ENCODE results near the gene UBE4B.
A peak's percentile ranks its signal among the peaks of the same experiment; 100 is the strongest.
"Not testable (repeated sequence)": the region's sequence is repeated elsewhere in the genome, so short reads cannot be mapped to it uniquely, and the experiment has no call there.

The UBE4B gene

DNA sequence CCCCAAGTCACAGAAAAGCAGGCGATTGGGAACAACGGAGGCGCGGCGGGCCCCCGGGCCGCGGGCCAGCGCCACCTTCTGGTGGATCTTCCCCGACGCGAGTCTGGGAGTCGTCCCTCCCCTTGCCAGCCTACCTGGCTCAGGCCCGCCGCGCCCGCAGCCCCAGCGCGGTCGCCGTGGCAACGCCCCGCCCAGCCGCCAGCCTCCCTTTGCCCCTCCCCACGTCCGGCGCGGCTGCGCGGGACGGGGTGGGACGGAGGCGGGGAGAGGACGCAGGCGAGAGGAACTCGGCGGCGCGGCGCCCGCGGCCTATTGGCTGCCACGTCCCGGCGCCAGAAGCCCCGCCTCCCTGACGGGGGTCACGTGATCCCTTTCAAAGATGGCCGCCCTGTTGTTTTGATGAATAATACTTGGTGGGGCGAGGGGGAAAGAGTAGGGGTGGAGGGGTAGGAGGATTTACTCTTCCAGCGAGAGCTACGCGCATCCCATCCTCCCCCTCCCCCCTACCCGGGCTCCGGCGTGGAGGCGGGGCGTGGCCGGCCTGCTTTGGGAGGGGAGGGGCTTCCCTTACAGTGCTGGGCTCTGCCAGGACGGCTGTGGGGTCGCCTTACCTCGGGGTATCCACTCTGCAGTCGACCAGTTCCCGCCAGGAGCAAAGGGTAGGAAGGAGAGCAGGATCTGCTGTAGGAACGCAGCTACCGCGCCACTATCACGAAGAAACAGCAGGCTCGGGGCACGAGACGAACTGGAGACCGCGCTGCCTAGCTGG lies at the start of gene UBE4B:
TSS of gene UBE4B (plus strand) at position 369 of the 769 bp plus-strand sequence. CDS start 713 bp downstream, outside the sequence.
- peak; percentile 100 for DNase-seq (ENCODE audit: low spot score)

DNA sequence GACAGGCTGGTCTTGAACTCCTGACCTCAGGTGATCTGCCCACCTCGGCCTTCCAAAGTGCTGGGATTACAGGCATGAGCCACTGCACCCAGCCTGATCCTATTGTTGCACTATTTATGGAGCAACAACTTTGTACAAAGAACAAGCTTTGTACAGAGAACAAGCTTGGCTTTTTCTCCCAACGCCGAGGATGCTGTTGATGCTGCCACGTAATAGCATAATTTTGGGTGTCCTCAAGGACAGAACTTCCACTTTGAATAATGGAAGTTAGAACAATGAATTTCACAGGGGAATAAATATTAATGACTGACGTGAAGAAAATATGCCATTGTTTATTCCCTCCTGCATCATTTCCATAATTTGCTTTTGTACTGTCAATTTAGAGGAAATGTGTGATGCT lies 48.5 kb upstream of the UBE4B start:
- DNase-seq (ENCODE audit: low spot score), result no peak

DNA sequence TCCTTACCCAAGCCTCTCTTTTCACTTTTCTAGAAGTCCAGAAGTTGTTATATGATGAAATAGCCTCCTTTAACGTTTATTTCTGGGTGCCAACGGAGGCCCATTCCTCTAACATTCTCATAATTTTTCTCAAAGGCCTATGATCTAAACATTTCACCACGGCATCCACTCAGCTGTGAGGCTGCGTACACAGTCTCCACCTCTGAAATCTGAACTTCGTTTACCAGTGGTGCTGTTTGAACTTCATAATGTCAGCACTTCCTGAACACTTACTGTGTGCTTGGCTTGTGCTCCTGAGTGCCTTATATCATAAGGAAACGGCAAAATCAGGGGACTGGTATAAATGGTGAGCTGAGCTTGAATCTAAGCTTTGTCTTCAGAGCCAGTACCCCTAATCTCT lies 47.8 kb upstream of the UBE4B start:
- no peak for DNase-seq (ENCODE audit: low spot score)

DNA sequence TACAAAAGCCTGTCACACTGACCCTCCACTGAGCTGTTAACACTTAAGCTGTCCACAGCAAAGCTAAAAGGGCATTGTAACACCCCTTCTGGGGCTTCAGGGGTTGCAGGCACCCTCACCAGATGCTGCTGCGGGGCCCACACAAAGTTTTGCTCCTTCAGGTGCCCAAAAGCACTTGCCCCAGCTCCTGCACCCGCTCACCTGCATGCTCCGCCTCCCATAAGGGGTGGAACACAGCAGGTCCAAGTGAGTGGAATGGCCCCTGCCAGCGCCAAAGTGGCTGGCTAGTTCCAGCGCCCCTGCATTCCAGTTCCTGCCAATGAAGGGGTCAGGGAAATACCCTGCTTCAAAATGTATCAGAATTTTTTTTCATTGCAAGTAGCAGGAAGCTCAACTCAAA lies 43.0 kb upstream of the UBE4B start:
- DNase-seq (ENCODE audit: low spot score), result no peak

DNA sequence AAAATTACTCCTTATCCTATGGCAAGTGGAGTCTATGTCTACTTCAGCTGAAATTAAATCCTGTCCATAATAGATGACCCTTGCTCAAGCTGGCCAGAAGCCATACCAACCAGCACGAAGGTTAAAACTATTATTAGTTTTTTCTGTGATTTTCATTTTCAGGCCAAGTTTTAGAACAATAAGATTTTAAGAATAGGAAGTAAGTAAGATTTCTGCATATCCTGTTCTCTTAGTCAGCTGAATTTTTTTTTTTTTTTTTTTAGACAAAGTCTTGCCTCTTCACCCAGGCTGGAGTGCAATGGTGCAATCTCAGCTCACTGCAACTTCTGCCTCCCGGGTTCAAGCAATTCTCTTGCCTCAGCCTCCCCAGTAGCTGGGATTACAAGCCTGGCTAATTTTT lies 41.8 kb upstream of the UBE4B start:
- DNase-seq (ENCODE audit: low spot score), result no peak

DNA sequence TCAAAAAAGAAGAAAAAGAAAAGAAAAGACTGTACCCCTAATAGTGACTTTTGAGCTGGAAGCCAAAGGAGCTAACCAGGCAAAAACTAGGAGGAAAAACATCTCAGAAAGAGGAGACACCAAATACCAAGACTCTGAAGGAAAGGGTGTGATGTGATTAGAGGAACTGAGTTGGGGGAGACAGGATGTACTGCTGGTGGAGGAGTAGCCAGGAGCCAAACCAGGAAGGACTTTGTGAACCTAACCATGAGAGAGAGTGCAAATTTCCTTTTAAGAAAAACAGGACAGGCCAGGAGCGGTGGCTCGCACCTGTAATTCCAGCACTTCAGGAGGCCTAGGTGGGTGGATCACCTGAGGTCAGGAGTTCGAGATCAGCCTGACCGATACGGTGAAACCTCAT lies 39.8 kb upstream of the UBE4B start:
- DNase-seq (ENCODE audit: low spot score), result no peak

DNA sequence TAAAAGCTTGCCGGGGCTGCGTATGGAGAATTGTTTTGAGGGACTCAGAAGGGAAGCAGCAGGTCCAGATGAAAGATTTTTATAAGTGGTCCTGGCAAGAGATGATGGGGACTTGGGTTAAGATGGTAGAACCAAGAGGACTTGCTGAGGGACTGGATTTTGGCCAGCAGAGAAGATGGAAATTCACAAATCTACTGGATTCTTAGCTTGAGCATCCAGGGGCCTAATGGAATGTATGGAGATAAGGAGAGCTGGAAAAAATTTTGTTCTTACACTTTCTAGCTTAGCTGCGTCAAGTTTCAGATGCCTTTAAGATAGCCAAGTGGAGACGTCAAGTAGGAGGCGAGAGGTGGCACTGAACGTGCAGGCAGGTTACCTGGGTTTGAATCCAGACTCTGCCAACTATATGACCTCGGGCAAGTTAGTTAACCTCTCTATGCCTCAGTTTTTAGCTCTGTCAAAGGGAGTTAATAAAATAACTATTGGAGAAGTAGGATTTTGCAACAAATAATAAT lies 39.1 kb upstream of the UBE4B start:
- no peak for DNase-seq (ENCODE audit: low spot score)

DNA sequence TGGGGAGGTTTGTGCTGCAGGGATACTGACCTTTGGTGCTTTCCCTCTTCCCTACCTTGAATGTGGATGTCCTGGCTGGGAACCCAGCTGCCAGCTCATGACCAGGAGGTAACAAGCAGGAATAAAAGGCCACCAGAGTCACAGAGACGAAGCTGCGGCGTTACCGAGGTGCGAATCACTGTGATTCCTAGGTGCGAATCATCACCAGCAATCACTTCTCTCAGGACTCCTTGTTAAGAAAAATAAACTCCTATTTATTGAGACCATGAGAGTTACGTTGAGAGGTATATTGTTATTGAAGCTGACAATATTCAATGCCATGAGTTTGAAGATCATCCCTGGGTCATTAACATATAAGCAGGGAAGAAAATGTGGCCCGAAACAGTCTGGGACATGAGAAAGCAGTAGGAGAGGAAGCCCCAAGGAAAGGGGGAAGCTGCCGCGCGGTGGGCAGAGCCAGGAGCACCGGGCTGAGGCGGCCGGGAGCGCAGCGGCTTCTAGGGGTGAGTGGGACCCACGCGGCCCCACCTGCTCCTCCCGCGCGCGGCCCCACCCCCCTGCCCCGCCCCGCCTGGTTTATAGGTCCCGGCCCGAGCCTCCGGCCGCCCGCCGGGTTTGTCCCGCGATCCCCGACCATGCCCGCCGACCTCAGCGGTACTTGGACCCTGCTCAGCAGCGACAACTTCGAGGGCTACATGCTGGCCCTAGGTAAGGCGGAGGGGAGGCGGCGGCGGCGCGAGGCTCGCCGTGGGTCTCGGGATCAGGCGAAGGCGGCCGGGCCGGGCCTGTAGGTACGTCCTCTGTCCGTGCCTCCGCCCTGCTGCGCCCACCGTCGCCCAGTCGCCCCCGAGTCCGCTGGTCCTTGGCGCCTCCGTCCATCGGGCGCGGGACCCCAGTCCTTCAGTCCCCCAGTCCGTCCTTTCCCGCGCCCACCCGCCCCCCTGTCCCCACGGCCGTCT lies 35.9 kb upstream of the UBE4B start, which contains the start of gene RBP7:
TSS of gene RBP7 (plus strand) at position 605 of the 959 bp plus-strand sequence. CDS start at position 636, 31 bp downstream.
- peak; percentile 36 for DNase-seq (ENCODE audit: low spot score)

DNA sequence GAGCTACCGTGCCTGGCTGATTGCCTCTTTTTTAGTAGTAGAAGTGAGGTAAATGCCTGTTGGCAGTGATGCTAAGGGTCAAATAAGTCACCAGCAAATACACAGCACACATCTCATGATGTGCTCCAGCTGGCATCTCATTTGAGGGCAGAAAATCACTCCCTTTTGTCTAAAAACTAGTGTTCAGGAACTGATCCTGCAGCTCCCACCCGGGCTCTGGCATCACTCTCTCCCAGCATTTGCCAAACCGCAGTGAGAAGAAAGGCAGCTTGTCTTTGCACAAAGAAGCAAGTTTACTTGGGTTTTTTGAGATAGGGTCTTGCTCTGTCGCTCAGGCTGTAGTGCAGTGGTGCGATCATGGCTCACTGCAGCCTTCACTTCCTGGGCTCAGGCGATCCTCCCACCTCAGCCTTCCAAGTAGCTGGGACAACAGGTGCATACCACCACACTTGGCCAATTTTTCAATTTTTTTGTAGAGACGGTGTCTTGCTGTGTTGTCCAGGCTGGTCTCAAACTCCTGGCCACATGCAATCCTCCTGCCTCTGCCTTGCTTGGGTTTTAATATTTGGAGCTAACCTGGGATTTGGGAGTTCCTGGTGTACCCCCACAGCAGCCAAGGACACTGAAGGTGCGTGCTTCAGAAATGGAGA lies 31.6 kb upstream of the UBE4B start:
- no peak for DNase-seq (ENCODE audit: low spot score)

DNA sequence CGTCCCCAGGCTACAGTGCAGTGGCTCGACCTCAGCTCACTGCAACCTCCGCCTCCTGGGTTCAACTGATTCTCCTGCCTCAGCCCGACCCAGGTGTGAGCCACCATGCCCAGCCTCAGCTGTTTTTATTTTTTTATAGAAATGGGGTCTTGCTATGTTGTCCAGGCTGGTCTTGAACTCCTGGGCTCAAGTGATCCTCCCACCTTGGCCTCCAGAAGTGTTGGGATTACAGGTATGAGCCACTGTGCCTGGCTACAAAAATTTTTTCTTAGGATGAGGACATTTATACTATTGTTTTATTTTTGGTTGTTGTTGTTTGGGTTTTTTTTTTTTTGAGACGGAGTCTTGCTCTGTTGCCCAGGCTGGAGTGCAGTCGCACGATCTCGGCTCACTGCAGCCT lies 27.5 kb upstream of the UBE4B start:
- not testable (repeated sequence) for DNase-seq (ENCODE audit: low spot score)

DNA sequence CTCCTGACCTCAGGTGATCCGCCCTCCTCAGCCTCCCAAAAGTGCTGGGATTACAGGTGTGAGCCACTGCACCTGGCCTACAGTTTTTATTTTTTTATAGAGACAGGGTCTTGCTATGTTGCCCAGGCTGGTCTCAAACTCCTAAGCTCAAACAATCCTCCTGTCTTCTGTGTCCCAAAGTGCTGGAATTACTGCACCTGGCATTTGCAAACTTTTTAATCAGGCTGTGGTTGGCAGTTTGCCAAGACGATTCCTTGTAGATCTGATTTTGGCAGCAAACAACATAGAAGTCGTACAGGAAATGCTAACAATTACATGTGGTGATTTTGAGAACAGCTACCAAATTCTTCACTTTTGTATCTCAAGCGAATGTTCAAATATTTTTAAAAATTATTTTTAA lies 25.6 kb upstream of the UBE4B start:
- no peak for DNase-seq (ENCODE audit: low spot score)

DNA sequence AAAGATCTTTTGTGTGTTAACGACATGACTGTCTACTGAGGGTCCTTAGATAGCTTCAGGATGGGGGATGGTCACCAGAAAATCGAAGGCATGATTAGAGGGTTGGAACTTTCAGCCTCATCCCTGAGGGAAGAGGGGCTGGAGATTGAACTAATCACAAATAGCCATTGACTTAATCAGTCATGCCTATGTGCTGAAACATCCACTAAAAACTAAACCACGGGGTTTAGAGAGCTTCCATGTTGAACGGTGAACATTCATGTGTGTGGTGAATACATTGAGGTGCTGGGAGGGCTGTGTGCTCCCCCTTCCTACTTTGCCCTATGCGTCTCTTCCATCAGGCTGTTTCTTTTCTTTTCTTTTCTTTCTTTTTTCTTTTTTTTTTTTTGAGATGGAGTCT lies 18.7 kb upstream of the UBE4B start:
- DNase-seq (ENCODE audit: low spot score), result no peak

DNA sequence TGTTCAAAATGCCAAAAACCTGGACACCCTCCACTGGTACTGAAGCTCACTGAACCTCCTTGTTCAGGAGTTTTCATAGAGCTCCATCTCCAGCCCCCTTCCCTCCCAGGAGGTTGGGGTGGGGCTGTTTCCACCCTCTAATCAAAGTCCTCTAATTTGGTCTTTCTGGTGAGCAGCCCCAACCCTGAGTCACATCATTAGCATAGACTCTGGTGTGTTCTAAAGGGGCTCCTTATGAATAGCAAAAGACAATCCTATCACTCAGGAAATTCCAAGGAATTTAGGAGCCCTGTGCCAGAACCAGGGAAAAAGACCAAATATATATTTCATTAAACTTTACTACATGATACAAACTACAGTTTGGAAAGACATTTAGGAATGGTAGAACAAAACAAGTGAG lies 13.2 kb upstream of the UBE4B start:
- DNase-seq (ENCODE audit: low spot score), result no peak

DNA sequence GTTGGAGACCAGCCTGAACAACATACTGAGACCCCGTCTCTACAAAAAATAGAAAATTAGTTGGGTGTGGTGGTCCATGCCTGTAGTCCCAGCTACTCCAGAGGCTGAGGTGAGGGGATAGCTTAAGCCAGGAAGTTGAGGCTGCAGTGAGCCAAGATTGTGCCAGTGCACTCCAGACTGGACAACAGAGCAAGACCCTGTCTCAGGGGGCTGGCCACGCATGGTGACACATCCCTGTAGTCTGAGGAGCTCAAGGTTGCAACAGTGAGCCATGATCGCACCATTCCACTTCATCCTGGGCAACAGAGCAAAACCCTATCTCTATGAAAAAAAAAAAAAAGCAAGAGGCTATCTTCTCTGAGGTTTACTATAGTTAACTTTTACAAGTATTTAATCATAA lies 12.7 kb upstream of the UBE4B start:
- no peak for DNase-seq (ENCODE audit: low spot score)

DNA sequence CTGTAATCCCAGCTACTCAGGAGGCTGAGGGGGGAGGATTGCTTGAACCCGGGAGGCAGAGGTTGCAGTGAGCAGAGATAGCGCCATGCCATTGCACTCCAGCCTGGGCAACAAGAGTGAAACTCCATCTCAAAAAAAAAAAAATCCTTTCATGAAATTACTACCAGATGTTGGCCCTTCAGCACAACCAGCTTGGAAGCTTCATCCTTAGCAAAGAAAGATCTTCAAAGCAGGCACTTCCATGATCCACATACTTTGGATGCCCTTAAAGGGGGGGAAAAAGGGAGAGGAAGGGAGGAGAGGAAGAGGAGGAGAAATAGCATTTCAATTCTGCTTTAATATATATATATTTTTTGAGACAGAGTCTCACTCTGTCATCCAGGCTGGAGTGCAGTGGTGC lies 12.1 kb upstream of the UBE4B start:
- peak; percentile 60 for DNase-seq (ENCODE audit: low spot score)

DNA sequence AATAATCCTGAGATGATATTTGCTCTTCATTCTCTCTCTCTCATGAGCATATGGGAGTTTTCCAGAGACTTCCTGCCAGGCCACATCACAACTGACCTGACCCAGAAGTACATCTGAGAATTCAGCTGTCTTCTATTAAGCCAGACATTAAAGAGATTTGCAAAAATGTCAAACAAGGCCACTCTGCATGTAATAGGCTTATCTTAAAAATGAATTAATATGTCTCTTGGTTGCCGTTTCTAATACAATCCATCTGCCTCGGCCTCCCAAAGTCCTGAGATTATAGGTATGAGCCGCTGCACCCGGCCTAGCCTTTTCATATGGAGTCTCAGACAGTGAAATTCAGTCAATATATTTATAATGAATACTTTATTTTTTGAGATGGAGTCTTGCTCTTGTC lies 10.8 kb upstream of the UBE4B start:
- DNase-seq (ENCODE audit: low spot score), result not testable (repeated sequence)

DNA sequence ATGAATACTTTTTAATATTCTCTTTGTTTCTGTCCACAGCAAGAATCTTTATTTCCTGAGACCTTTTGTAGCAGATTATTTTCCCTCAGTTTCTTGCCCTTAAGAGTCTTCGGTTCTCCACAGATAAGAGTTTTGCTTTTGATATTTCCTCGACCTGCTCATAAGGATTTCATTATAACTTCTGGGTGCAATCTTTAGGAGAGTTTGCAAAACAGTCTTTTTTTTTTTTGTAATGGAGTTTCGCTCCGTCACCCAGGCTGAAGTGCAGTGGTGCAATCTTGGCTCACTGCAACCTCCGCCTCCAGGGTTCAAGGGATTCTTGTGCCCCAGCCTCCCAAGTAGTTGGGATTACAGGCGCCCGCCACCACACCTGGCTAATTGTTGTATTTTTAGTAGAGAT lies 10.1 kb upstream of the UBE4B start:
- no peak for DNase-seq (ENCODE audit: low spot score)

DNA sequence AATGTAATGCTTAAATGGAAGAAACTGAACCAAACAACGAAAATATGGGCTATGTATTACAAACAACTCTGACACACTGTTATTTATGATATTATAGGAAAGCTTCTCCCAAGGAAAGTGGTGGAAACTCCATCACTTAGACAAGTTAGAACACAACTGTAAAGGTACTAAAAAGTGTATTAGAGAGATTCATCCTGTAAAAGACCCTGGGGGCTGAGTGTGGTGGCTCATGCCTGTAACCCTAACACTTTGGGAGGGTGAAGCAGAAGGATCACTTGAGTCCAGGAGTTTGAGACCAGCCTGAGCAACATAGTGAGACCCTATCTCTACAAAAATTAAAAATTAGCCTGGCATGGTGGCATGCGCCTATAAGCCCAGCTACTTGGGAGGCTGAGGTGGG lies 7.4 kb upstream of the UBE4B start:
- DNase-seq (ENCODE audit: low spot score), result no peak

DNA sequence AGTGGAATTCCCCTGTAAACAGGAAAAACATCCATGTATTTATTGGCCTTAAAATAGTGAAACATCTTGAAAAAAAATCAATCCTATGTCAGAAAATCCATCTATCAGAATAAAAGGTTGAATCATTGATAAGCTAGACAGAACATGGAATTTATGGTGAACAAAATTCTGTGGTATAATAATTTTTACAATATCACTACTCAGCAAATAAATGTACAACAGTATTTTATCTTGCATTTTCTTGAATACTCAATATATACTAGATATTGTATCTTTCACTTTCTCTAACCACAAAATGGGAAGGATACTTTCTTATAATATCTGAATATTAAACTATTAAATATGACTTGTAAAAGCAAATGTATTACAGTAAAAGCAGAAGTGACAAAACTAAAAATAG lies 5.7 kb upstream of the UBE4B start:
- no peak for DNase-seq (ENCODE audit: low spot score)

DNA sequence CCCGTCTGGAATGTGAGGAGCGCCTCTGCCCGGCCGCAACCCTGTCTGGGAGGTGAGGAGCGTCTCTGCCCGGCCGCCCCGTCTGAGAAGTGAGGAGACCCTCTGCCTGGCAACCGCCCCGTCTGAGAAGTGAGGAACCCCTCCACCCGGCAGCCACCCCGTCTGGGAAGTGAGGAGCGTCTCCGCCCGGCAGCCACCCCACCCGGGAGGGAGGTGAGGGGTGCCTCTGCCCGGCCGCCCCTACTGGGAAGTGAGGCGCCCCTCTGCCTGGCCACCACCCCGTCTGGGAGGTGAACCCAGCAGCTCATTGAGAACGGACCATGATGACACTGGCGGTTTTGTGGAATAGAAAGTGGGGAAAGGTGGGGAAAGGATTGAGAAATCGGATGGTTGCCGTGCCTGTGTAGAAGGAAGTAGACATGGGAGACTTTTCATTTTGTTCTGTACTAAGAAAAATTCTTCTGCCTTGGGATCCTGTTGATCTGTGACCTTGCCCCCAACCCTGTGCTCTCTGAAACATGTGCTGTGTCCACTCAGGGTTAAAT lies 3.7 kb upstream of the UBE4B start:
- DNase-seq (ENCODE audit: low spot score), result not testable (repeated sequence)

DNA sequence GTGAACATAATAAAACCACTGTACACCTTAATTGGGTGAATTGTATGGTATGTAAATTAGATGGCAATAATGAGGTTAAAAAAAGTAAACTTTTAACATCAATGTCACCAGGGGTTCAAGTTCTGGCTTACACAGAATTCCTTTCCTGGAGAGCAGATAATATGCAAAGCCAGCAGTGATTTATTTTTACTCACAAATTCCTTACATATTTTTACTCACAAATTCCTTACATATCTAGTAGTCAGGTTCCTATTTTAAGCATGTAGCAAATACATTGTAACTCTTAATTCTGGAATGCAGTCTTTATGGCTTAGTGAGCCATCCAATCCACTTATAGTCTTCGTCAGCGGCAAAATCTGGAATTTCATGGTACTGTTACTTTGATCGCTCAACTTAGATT lies 1.3 kb upstream of the UBE4B start:
- DNase-seq (ENCODE audit: low spot score), result peak; percentile 59

DNA sequence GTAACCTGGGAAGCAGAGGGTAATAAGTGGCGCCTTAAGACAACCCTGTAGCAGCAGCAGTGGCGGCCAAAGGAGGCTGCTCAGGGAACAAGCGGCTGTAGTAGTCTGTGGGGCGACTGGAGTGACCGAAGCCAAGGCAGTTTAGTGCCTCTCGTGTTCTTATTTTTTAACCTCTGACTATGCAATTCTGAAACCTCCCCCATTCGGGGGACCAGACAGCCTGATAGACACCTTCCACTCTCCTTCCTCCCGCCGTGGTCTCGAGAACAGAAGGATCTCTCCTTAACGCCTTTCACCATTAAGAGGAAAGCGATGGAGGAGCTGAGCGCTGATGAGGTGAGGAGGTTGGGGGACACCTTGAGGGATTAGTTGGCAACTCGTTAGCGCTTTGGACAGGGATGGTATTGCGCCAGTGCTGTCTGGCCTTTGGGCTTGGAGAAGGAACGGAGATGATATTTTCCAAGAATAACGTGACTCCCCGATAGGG lies 644 bp downstream of the UBE4B start:
- peak; percentile 43 for DNase-seq (ENCODE audit: low spot score)
